HL-60 (cell line): ENCODE data around the gene NOCT.

Experiments used
- DNase-seq, 2 experiments: peaks; one replicate each; pipeline ENCODE4 v3.0.0-alpha.2; 2010 to 2020; ENCODE audit warnings: low read depth in 1 of 2, low spot score in 1 of 2
- H3K27ac ChIP-seq: fragments of 250-450 bp; sonication (Bioruptor Pico); replicated peaks from 2 replicates; pipeline ENCODE4 v1.5.1; 2020; ENCODE audit warnings: mild to moderate bottlenecking, moderate library complexity
- H3K27me3 ChIP-seq: fragments of 250-450 bp; sonication (Bioruptor Pico); 2 replicates; pipeline ENCODE4 v1.5.1; 2021; ENCODE audit warnings: mild to moderate bottlenecking, moderate library complexity; ENCODE audit not compliant: insufficient read depth, poor library complexity, severe bottlenecking
- H3K4me3 ChIP-seq: replicated peaks from 2 replicates; pipeline ENCODE4 v1.5.1; 2011; ENCODE audit warnings: mild to moderate bottlenecking, control low read depth, low read length; ENCODE audit not compliant: insufficient read depth
- CTCF ChIP-seq: IDR thresholded peaks from one replicate; pipeline ENCODE4 v1.5.1; 2011; ENCODE audit warnings: low read length, control low read depth, inconsistent platforms; ENCODE audit not compliant: insufficient read depth
- GABPA ChIP-seq: IDR thresholded peaks from 2 replicates; pipeline ENCODE4 v1.6.1; 2012; ENCODE audit warnings: low read depth
- POLR2AphosphoS5 ChIP-seq: IDR thresholded peaks from 2 replicates; pipeline ENCODE4 v1.6.1; 2012; ENCODE audit warnings: low read depth
- REST ChIP-seq: IDR thresholded peaks from 2 replicates; pipeline ENCODE4 v1.6.1; 2012; ENCODE audit warnings: low read depth; ENCODE audit not compliant: insufficient replicate concordance
- SPI1 ChIP-seq: IDR thresholded peaks from 2 replicates; pipeline ENCODE4 v1.6.1; 2012; ENCODE audit warnings: low read depth, mild to moderate bottlenecking, borderline replicate concordance

The NOCT gene

GRCh38 chr4:138981930-138982390, 33.6 kb upstream of the NOCT start:
- H3K27ac ChIP-seq = no peak overlapping the region
- DNase-seq = peak in 1 of 2 experiments; percentile 73
- no peak overlapping the region for H3K4me3 ChIP-seq
- TF ChIP-seq GABPA (no peak), SPI1 (0 out of 2 replicates have a peak, but pooled peaks have one; percentile 12)
- H3K27me3 ChIP-seq = no peaks in the 10 kb centered on the region

- no peak for TF ChIP-seq REST
- no peak for TF ChIP-seq CTCF
- TF ChIP-seq SPI1 = no peak
- no peak for TF ChIP-seq POLR2AphosphoS5
- no peak for TF ChIP-seq GABPA
- DNase-seq = no peak
Measured at GRCh38 chr4:138982754-138983153, 32.8 kb upstream of the NOCT start.

GRCh38 chr4:138983690-138984089, 31.9 kb upstream of the NOCT start:
- no peak for TF ChIP-seq CTCF
- TF ChIP-seq POLR2AphosphoS5 = no peak
- no peak for TF ChIP-seq REST
- no peak for TF ChIP-seq GABPA
- TF ChIP-seq SPI1 = no peak
- no peak overlapping the region for H3K27ac ChIP-seq

More at GRCh38 chr4:138982754-138983153, 32.8 kb upstream of the NOCT start:
- H3K27me3 ChIP-seq = no peaks in the 10 kb centered on the region
- H3K27ac ChIP-seq = no peak overlapping the region
- H3K4me3 ChIP-seq = no peak overlapping the region

GRCh38 chr4:138984647-138985046, 30.9 kb upstream of the NOCT start:
- DNase-seq = no peak
- H3K4me3 ChIP-seq = no peak overlapping the region
- H3K27ac ChIP-seq = no peak overlapping the region
- no peaks in the 10 kb centered on the region for H3K27me3 ChIP-seq
- TF ChIP-seq GABPA (no peak), CTCF (no peak), REST (no peak), SPI1 (no peak), POLR2AphosphoS5 (no peak)

More at GRCh38 chr4:138983690-138984089, 31.9 kb upstream of the NOCT start:
- H3K4me3 ChIP-seq = no peak overlapping the region
- no peak for DNase-seq
- H3K27me3 ChIP-seq = no peaks in the 10 kb centered on the region
